ENCODE results near the gene LSM7.

Gene LSM7

GRCh38 chr19:2338055-2338615 is 9.7 kb upstream of the LSM7 start:
- no peak for DNase-seq (ENCODE audit: low read depth)

DNA sequence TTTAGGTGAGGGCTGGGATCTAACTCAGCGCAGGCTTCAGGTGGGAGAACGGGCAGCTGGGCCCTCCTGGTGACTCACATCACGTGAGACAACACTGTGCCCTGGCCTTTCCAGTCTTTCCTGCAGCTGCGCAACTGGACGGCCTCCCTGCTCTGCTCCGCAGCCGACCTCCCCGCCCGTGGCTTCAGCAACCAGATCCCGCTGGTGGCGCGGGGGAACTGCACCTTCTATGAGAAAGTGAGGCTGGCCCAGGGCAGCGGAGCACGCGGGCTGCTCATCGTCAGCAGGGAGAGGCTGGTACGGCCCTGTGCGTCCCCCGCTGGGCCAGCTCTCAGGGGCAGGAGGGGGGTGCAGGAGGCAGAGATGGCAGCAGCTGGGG is 8.9 kb upstream of the LSM7 start:
- no peak for DNase-seq (ENCODE audit: low read depth)

- DNase-seq (ENCODE audit: low read depth): no peak
Measured at GRCh38 chr19:2336528-2337328, 8.3 kb upstream of the LSM7 start.

DNA sequence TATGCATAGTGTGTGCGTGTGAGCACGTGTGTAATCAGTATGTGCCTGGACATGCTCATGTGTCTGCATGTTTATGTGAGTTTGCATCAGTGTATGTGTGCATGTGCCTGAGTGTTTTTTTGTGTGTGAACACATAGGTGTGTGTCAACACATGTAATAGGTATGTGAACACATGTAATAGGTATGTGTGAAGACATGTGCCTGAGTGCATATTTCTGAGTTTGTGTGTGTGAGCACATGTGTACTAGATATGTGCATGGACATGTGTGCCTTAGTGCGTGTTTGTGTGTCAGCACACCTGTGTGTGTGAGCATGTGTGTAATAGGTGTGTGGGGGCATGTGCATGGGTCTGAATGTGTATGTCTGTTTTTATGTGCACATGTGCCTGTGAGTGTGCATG is 7.5 kb upstream of the LSM7 start:
- DNase-seq (ENCODE audit: low read depth): no peak

DNA sequence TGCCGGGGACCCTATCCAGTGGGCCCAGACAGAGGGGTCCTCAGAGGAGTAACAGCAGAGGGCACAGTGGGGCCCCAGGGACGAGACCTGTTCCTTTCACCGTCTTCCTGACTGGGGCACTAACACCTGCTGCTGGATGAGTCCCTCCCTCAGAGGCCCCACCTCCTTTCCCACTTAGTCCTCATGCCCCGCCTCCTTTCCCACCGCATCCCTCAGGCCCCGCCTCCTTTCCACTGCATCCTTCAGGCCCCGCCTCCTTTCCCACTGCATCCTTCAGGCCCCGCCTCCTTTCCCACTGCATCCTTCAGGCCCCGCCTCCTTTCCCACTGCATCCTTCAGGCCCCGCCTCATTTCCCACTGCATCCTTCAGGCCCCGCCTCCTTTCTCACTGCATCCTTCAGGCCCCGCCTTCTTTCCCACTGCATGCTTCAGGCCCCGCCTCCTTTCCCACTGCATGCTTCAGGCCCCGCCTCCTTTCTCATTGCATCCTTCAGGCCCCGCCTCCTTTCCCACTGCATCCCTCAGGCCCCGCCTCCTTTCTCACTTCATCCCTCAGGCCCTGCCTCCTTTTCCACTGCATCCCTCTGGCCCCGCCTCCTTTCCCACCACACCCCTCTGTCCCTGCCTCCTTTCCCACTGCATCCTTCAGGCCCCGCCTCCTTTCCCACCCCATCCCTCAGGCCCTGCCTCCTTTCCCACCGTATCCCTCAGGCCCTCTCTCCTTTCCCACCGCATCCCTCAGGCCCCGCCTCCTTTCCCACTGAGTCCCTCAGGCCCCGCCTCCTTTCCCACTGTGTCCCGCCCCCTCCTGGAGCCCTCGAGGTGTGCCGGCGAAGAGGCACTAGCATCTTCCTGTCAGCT is 6.8 kb upstream of the LSM7 start:
- no peak for DNase-seq (ENCODE audit: low read depth)

GRCh38 chr19:2334426-2334825 is 6.0 kb upstream of the LSM7 start:
- DNase-seq (ENCODE audit: low read depth): no peak

GRCh38 chr19:2333807-2334211 is 5.4 kb upstream of the LSM7 start:
- no peak for DNase-seq (ENCODE audit: low read depth)

DNA sequence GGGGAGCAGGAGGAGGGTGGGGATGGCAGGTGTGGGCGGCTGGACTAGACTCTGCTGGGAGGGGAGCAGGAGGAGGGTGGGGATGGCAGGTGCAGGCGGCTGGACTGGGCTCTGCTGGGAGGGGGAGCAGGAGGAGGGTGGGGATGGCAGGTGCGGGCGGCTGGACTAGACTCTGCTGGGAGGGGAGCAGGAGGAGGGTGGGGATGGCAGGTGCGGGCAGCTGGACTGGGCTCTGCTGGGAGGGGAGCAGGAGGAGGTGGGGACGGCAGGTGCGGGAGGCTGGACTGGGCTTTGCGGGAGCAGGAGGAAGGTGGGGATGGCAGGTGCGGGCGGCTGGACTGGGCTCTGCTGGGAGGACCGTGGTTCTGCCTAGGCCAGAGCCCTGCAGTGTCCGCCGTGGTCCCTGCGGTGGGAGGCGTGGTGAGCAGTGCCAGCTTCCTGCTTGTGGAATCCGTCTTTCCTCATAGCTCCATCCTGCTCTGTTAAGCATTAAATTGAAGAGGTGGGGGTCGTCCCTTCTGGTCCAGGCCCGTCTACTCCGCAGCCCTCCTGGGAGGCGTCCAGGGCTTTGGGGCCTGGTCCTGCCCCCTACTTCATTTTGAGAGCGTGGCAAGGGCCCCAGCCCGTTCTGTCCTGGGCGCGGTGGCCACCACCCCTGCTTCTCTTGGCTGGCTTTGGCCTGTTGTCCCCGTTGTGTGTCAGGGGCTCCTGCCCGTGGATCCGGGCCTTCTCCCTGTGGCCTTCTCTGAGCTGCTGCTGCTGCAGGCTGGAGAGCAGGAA is 4.8 kb upstream of the LSM7 start:
- no peak for DNase-seq (ENCODE audit: low read depth)

- no peak for DNase-seq (ENCODE audit: low read depth)
Measured at GRCh38 chr19:2332341-2333026, 4.1 kb upstream of the LSM7 start.

DNA sequence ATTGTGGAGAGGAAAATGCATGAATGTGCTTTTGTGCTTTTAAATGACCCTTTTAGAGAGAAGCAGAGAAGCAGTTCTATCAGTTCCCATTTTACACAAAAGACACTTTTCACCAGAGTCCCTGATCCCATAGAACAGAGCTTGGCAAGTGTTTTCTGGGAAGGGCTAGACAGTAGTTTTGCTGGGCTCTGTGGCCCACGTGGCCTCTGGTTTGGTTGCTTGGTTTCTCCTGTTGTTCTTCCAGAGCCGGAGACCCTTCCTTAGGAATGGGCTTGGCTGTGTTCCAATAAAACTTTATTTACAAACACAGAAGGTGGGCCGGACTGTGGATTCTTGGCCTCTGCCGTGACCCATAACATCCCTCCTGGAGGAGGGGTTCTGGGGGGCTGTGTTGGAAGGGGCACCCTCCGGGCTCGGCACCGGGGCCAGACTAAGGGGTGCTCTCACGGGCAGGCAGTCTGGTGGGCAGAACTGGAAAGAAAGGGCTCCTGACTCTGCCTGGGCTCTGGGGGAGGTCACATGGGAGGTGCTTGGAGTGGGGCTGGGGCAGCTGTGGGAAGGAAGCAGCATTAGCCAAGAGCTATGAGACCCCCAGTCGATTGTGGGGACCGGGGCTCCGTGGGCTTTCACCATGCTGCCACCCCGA is 3.3 kb upstream of the LSM7 start:
- DNase-seq (ENCODE audit: low read depth): no peak

GRCh38 chr19:2330632-2331284 is 2.4 kb upstream of the LSM7 start:
- no peak for DNase-seq (ENCODE audit: low read depth)

- DNase-seq (ENCODE audit: low read depth): no peak
Measured at GRCh38 chr19:2330255-2330631, 1.9 kb upstream of the LSM7 start.

DNA sequence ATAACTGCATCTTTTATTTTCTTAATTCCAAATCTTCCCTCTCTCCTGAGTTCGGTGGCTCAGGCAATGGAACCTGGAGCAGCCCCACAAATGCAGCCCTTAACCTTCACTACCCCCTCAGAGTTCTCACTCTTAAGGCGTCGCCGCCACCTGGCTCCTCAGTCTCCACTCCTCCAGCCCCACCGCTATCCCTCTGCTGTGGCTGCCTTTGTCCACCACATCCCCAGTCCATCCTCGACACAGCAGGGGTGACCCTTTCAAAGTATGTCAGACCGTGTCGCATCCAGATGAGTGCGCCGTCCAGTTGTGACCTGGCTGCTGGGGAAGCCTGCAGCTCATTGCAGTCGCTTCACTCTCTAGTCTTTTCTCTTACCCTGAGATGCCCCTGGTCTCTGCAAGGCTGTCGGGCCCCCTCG is 1.1 kb upstream of the LSM7 start:
- DNase-seq (ENCODE audit: low read depth): no peak

DNA sequence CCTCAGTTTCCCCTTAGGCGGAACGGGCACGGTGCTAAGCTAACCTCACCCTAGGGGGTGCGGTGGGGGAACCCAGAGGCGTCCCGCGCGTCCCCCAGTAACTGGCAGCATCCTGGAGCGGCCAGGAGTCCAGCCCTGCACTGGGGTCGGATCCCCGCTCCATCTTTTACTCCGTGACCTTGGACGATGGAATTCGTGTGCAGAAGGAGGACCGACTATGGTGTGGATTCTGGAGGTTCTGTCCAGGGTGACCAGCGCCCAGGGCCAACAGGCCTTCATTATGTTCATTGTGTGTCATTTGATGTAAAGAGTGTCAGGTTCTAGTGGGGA is 728 bp upstream of the LSM7 start:
- DNase-seq (ENCODE audit: low read depth): no peak

- DNase-seq (ENCODE audit: low read depth): peak; percentile 62
Measured at GRCh38 chr19:2327773-2328400, 499 bp downstream of the LSM7 start.

- DNase-seq (ENCODE audit: low read depth): no peak
Measured at GRCh38 chr19:2326699-2327360, 1.6 kb downstream of the LSM7 start.

DNA sequence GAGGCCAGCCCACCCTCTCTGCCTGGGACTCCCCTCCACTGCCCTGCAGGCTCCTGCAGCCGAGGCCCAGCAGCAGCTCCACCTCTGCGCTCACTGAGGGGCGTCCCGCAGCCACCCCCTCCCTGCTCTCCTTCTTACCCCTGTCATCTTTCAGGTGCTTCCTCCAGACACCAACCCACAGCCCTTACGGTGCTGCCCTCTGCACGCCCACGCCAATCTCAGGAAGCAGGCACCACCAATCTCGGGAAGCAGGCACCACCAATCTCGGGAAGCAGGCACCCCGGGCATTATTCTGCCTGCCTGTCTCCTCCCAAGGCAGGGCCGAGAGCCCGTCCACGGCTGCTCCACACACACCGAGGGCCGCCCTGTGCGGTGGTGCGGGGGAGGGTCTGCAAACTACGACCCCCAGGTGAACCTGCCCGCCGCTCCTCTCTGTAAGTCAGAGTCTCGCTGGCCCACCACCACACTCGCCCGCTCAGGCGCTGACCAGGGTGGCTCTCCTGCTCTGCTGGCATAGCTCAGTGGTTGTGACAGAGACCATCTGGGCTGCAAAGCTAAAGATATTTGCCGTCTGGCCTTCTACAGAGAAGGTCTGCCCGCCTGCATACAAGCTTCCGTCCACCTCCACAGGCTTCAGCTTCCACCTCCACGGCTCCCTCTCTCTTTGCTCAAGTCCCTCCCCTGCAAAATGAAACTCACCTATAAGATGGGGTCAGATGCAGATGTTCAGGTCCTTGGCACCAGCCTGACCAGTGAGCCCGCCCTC is 2.9 kb downstream of the LSM7 start:
- no peak for DNase-seq (ENCODE audit: low read depth)

- DNase-seq (ENCODE audit: low read depth): no peak
Measured at GRCh38 chr19:2324220-2324948, 4.0 kb downstream of the LSM7 start.
